ENCODE data around the gene ARHGAP31.

GRCh38 chr3:119376758-119377157 lies 82.6 kb downstream of the ARHGAP31 start:
- no peak for TF ChIP-seq CTCF (IDR thresholded peaks at IDR 0.05)
- no peak for TF ChIP-seq E2F4 (CRISPR knock-in tag; IDR thresholded peaks at IDR 0.05; ENCODE audit: borderline replicate concordance, low read depth)
- TF ChIP-seq CREB1 (CRISPR knock-in tag; IDR thresholded peaks at IDR 0.05) = no peak
- no peak for TF ChIP-seq ESRRA (CRISPR knock-in tag; IDR thresholded peaks at IDR 0.05; ENCODE audit: borderline replicate concordance)
- TF ChIP-seq ZNF416 (CRISPR knock-in tag; IDR thresholded peaks at IDR 0.05) = no peak
- no peak for TF ChIP-seq SP1 (CRISPR knock-in tag; conservative IDR thresholded peaks at IDR 0.05)
- TF ChIP-seq PRDM15 (CRISPR knock-in tag; IDR thresholded peaks at IDR 0.05) = no peak
- TF ChIP-seq MAX (CRISPR knock-in tag; IDR thresholded peaks at IDR 0.05) = no peak
- no peak for TF ChIP-seq HMGXB4 (CRISPR knock-in tag; IDR thresholded peaks at IDR 0.05)
- TF ChIP-seq NR1H2 (CRISPR knock-in tag; IDR thresholded peaks at IDR 0.05) = no peak
- no peak for TF ChIP-seq TEAD4 (CRISPR knock-in tag; IDR thresholded peaks at IDR 0.05)
- no peak for TF ChIP-seq RELA (CRISPR knock-in tag; IDR thresholded peaks at IDR 0.05; ENCODE audit: borderline replicate concordance)
- TF ChIP-seq ETV6 (CRISPR knock-in tag; IDR thresholded peaks at IDR 0.05) = no peak

Measured in WTC11 (cell line).